ENCODE results near the gene OR1I1. TPM values are rescaled to one million over a fixed set of nuclear protein-coding genes. Genes with fewer than 3 reads are reported as not detected.
A peak's percentile ranks its signal among the peaks of the same experiment; 100 is the strongest.

Gene OR1I1
- polyA plus RNA-seq, 2 of the 4 experiments (the other 2 are of a cell fraction) = not detected

GRCh38 chr19:15126131-15126910 is 44.3 kb downstream of the OR1I1 start:
- no peak for FAIRE-seq
- POLR2A ChIA-PET = interaction anchor here (1.2 kb wide), 1 partner anchor 13 kb away, joined by 4 read pairs; no protein-coding TSS in a partner anchor
- 76% methylated on average over 2 of the region's 2 CpGs for WGBS (ENCODE audit: missing lambda C conversion rate)
- no peak for TF ChIP-seq ZFP36 (IDR thresholded peaks at IDR 0.05; ENCODE audit: borderline replicate concordance, partially characterized antibody)
- TF ChIP-seq CTCF (IDR thresholded peaks at IDR 0.05) = no peak
- no peak for TF ChIP-seq USF2 (IDR thresholded peaks at IDR 0.05)
- TF ChIP-seq ZSCAN20 (CRISPR knock-in tag; IDR thresholded peaks at IDR 0.05) = no peak
- TF ChIP-seq, protein P1, sequence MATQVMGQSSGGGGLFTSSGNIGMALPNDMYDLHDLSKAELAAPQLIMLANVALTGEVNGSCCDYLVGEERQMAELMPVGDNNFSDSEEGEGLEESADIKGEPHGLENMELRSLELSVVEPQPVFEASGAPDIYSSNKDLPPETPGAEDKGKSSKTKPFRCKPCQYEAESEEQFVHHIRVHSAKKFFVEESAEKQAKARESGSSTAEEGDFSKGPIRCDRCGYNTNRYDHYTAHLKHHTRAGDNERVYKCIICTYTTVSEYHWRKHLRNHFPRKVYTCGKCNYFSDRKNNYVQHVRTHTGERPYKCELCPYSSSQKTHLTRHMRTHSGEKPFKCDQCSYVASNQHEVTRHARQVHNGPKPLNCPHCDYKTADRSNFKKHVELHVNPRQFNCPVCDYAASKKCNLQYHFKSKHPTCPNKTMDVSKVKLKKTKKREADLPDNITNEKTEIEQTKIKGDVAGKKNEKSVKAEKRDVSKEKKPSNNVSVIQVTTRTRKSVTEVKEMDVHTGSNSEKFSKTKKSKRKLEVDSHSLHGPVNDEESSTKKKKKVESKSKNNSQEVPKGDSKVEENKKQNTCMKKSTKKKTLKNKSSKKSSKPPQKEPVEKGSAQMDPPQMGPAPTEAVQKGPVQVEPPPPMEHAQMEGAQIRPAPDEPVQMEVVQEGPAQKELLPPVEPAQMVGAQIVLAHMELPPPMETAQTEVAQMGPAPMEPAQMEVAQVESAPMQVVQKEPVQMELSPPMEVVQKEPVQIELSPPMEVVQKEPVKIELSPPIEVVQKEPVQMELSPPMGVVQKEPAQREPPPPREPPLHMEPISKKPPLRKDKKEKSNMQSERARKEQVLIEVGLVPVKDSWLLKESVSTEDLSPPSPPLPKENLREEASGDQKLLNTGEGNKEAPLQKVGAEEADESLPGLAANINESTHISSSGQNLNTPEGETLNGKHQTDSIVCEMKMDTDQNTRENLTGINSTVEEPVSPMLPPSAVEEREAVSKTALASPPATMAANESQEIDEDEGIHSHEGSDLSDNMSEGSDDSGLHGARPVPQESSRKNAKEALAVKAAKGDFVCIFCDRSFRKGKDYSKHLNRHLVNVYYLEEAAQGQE (IDR thresholded peaks at IDR 0.05) = no peak
- TF ChIP-seq, protein P2, sequence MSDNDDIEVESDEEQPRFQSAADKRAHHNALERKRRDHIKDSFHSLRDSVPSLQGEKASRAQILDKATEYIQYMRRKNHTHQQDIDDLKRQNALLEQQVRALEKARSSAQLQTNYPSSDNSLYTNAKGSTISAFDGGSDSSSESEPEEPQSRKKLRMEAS (IDR thresholded peaks at IDR 0.05) = no peak
- TF ChIP-seq RFX5 (IDR thresholded peaks at IDR 0.05) = no peak
- Histone ChIP-seq H3K27ac (peak overlapping the region; percentile 48 to 71), H3K4me2 (peak overlapping the region; percentile 65), H3K4me1 (peaks cover 10% of the 10 kb centered on the region; the same call in 1 of the 3 replicates), H3K4me3 (peak overlapping the region; percentile 80), H3K9me3 (no peaks in the 10 kb centered on the region)
- DNase-seq (ENCODE audit: low read depth in 1 of 2, low spot score in 1 of 2) = no peak
- CTCF ChIA-PET = interaction anchor here (0.9 kb wide), 2 partner anchors 18 to 35 kb away, joined by 3 read pairs; no protein-coding TSS in a partner anchor
- no peak for ATAC-seq

DNA sequence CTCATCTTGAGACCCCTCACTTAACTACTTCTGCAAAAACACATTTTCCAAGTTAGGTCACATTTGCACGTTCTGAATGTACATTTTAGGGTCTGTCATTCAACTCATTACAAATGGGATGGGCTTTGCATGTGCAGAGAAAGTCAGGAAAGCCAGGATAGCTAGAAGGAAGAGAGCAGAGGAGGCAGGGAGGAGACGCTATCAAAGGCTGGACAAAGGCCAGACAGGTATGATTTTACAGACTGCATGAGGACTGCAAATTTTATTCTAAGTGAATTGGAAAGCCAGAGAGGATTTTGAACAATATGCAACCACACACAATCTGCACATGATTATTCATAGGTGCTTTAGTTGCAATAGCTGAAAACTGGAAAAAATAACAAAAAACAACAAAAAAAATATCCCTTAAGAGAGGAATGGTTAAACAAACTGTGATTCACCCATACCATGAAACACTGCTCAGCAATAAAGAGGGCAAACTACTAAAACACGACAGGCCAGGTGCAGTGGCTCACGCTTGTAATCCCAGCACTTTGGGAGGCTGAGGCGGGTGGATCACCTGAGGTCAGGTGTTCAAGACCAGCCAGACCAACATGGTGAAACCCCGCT is 46.3 kb downstream of the OR1I1 start:
- H3K9me3 ChIP-seq = no peaks in the 10 kb centered on the region
- peaks cover 10% of the 10 kb centered on the region; the same call in 1 of the 3 replicates for H3K4me1 ChIP-seq
- FAIRE-seq (no peak), ATAC-seq (no peak), DNase-seq (ENCODE audit: low read depth in 1 of 2, low spot score in 1 of 2) (no peak)
- no peak overlapping the region for H3K4me2 ChIP-seq
- no peak overlapping the region for H3K27ac ChIP-seq
- CTCF ChIA-PET = no interaction called here
- 38% methylated on average over 6 of the region's 6 CpGs for WGBS (ENCODE audit: missing lambda C conversion rate)
- TF ChIP-seq FOXS1 (CRISPR knock-in tag; IDR thresholded peaks at IDR 0.05) (no peak), HOXA7 (CRISPR knock-in tag; IDR thresholded peaks at IDR 0.05) (no peak), PHF8 (IDR thresholded peaks at IDR 0.05; ENCODE audit: borderline replicate concordance, low read depth) (no peak), EP300 (IDR thresholded peaks at IDR 0.05) (no peak), TP53 (CRISPR knock-in tag; IDR thresholded peaks at IDR 0.05) (no peak)
- POLR2A ChIA-PET = no interaction called here
- H3K4me3 ChIP-seq = no peak overlapping the region

Measured in A549 (cell line).